ENCODE measurements around the gene OR8D2.

- TF ChIP-seq POLR2A (IDR thresholded peaks at IDR 0.05; ENCODE audit: low read depth, low read length) (no peak), RFX5 (IDR thresholded peaks at IDR 0.05; ENCODE audit: low read depth, low read length) (no peak), POLR2AphosphoS2 (IDR thresholded peaks at IDR 0.05; ENCODE audit: low read depth, low read length) (no peak), SP1 (IDR thresholded peaks at IDR 0.05; ENCODE audit: low read depth, low read length) (no peak), IRF4 (IDR thresholded peaks at IDR 0.05; ENCODE audit: low read depth, low read length) (no peak), FOXK2 (IDR thresholded peaks at IDR 0.05) (no peak), KDM1A (IDR thresholded peaks at IDR 0.05; ENCODE audit: borderline replicate concordance) (no peak)
- TF ChIP-seq, protein P1, sequence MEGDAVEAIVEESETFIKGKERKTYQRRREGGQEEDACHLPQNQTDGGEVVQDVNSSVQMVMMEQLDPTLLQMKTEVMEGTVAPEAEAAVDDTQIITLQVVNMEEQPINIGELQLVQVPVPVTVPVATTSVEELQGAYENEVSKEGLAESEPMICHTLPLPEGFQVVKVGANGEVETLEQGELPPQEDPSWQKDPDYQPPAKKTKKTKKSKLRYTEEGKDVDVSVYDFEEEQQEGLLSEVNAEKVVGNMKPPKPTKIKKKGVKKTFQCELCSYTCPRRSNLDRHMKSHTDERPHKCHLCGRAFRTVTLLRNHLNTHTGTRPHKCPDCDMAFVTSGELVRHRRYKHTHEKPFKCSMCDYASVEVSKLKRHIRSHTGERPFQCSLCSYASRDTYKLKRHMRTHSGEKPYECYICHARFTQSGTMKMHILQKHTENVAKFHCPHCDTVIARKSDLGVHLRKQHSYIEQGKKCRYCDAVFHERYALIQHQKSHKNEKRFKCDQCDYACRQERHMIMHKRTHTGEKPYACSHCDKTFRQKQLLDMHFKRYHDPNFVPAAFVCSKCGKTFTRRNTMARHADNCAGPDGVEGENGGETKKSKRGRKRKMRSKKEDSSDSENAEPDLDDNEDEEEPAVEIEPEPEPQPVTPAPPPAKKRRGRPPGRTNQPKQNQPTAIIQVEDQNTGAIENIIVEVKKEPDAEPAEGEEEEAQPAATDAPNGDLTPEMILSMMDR (IDR thresholded peaks at IDR 0.05 in 2 of 3, conservative IDR thresholded peaks at IDR 0.05 in 1 of 3; ENCODE audit: control insufficient read depth in 2 of 3, extremely low read depth in 1 of 3, insufficient read depth in 1 of 3, low read depth in 3 of 3, low read length in 3 of 3): no peak
Measured at GRCh38 chr11:124339396-124340141, 19.6 kb upstream of the OR8D2 start.

All from GM12878 (cell line).